ENCODE measurements around the gene SLC35E2B.

The SLC35E2B gene

DNA sequence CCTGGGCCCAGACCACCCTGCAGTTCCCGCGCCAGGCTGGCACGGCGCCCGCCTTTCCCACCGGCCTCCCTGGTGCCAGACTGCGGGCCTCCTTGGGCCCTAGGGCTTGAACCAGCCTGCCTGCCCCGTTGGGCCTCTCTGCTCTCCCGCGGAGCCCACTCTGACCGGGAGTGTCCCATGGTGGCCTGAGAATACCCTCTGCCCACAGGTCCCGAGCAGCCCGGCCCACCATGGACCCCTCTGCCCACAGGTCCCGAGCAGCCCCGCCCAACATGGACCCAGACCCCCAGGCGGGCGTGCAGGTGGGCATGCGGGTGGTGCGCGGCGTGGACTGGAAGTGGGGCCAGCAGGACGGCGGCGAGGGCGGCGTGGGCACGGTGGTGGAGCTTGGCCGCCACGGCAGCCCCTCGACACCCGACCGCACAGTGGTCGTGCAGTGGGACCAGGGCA, 69.4 kb downstream of the SLC35E2B start:
- no peak for DNase-seq

- DNase-seq: no peak
Observed at GRCh38 chr1:1622788-1623094, 69.9 kb downstream of the SLC35E2B start.

- no peak for DNase-seq
Observed at GRCh38 chr1:1622010-1622787, 70.4 kb downstream of the SLC35E2B start.

GRCh38 chr1:1621173-1622009, 71.2 kb downstream of the SLC35E2B start:
- no peak for DNase-seq

DNA sequence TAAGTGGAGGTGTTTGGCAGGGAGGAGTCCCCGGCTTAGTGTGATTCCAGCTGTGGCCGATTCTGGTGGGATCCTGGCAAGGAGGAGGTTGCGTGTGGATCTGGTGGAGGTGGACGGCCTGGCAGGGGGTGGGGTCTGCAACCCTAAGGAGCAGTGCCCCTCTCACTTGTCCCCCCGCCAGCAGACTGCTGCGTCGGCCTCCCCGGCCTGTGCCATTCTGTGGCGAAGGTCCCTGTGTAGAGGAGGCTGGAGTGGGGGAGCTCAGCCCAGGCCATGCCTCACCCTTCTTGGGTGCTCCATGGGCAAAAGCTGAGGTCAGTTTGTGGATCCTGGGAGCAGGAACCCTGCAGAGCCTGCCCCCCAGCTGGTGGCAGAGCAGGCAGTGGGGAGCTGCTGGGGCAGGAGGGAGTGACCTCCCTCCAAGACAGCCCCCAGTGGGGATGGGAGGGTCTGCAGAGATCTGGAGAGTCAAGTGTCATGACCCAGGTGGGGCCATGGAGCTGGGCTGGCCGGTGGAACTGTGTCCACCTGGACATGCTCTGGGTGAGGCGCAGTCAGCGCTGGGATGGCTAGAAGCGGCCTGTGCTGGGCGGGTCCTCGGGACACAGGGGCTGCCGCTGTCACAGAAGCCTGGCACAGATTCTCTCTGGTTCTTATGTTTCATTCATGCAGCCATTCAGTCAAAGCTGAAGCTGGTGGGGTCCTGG, 72.0 kb downstream of the SLC35E2B start:
- no peak for DNase-seq

DNA sequence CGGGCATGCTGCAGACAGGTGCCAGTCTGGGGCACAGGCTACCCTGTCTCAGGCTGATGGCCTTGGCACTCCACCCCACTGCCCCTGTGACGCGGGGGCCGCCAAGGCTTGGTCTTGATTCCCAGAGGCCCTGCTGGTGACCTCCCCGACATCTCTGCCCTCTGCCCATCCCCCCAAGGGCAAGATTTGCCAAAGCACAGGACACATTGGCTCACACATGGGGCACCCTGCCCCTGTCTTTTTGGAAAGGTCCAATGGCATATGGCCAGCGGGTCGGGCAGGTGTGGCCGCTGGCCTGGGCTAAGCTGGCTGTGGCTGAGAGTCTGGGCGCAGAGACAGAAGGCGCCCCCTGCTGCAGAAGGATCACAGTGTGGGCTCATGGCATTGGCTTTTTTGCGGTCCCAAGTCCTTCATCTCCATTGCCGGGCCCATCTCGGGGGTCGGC, 72.7 kb downstream of the SLC35E2B start:
- DNase-seq: no peak

DNA sequence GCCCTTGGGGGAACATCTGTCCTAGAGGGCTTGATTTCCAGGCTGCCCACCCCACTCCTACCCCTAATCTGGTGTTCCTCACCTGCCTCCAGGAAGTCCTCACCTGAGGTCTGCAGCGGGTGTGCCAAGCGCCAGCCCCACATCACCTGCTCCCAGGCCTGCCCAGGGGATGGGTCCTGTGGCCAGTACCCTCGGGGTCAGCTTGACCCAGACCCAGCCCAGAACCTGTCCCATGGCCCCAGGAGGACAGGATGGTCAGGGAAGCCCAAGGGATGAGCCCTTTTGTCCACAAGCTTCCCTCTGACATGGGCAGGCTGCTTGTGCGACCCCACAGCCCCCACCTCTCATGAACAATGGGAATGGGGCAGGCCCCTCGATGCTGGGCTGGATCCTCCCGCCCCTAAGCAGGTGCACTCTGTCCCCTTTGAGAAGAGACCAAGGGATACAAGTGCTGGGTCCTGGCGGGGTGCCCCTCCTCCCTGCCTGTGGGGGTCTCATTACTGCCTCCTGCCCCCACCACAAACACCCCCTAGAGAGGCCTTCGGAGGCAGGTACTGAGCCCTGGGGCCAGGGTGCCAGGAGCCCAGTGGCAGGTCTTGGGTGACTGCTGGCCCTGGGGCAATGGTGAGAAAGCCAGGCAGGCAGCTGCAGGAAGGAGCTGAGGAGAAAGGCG, 74.1 kb downstream of the SLC35E2B start:
- no peak for DNase-seq

DNA sequence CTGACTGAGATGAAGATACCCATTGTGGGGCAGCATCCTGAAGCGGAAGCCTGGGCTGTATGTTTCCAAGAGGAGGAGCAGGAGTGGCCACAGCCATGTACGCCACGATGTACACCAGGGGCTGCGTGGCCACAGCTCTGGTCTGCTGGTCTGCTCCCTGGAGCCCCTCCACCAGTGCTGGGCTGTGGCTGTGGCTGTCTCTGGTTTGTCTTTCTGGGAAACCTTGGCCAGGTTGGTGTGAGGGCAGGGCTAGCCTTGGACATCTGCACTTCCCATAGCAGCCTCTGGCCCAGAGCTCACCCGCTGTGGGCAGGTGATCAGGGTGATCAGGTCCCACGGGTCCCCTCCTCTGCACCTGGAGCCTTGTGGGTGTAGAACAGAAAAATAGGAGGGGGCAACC, 74.7 kb downstream of the SLC35E2B start:
- DNase-seq: no peak

- DNase-seq: no peak
Observed at GRCh38 chr1:1617516-1617915, 75.1 kb downstream of the SLC35E2B start.

GRCh38 chr1:1616838-1617237, 75.8 kb downstream of the SLC35E2B start:
- DNase-seq: no peak

DNA sequence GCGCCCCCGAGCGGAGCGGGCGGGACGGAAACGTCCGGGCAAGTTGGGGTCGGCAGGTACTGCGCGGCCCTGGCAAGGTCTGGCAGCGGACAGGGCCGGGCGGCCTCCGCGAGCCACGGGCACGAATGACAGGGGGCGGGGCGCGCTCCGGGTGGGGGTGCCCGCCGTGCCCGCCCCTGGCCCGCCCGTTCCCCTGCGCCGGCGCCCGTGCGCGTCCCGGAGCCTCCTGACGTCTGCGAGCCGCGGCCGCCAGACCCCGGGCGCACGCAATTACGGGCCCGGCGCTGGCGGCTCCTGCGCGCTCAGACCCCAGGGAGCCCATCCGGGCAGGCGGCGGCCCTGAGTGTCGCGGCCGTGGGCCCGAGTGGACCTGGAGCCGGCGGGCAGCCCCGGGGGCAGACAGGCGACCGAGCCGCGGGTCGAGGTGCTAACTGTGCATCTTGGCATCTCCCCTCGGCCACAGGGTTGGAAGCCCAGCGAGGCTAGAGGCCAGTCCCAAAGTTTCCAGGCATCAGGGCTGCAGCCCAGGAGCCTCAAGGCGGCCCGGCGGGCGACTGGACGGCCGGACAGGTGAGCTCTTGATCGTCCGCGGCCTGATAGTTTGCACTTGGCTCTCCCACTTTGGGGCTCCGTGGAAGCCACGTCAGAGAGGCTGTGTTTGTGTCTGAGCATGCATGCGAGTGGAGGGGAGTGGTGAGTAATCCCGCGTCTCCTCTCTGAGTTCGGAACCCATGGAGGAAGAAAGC, 76.4 kb downstream of the SLC35E2B start:
- DNase-seq: no peak

- DNase-seq: peak; percentile 96
Observed at GRCh38 chr1:1615256-1616044, 77.1 kb downstream of the SLC35E2B start, which contains the start of gene MIB2. Gene MIB2, plus strand, starts transcription at chr1:1615500. Its CDS starts 7,953 bp downstream, at chr1:1623453.

- no peak for DNase-seq
Observed at GRCh38 chr1:1614954-1615255, 77.7 kb downstream of the SLC35E2B start.

- DNase-seq: no peak
Observed at GRCh38 chr1:1614204-1614953, 78.2 kb downstream of the SLC35E2B start.

GRCh38 chr1:1613509-1614082, 79.0 kb downstream of the SLC35E2B start:
- DNase-seq: no peak

DNA sequence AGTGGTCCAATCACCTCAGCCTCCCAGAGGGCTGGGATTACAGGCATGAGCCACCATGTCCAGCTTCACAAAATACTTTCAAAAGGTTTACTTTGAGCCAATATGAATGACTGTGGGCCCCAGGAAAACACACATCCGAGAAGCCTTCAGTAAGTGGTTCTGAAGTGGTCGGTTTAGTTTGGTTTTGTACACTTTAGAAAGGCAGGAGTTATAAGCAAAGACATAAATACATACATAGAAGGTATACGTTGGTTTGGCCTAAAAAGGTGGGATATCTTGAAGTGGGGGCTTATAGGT, 80.5 kb downstream of the SLC35E2B start:
- no peak for DNase-seq

DNA sequence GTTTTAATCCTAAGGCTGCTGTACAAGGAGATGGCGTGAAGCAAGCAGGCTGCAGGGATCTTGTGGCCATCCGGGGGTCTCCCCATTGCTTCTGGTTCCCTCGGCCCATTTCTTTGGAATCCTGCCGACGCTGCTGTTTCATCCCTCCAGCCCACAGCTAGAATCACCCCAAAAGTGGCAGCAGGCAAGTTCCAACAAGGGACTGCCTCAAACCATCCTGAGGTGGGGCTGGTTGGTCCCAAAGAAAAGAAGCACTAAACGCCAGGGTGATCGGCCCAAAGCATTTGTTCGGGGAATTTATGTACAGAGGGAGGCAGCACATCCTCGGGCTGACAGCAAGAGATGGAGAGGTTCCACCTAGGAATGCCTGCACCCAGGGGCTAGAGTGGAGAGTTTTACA, 81.8 kb downstream of the SLC35E2B start:
- no peak for DNase-seq

DNA sequence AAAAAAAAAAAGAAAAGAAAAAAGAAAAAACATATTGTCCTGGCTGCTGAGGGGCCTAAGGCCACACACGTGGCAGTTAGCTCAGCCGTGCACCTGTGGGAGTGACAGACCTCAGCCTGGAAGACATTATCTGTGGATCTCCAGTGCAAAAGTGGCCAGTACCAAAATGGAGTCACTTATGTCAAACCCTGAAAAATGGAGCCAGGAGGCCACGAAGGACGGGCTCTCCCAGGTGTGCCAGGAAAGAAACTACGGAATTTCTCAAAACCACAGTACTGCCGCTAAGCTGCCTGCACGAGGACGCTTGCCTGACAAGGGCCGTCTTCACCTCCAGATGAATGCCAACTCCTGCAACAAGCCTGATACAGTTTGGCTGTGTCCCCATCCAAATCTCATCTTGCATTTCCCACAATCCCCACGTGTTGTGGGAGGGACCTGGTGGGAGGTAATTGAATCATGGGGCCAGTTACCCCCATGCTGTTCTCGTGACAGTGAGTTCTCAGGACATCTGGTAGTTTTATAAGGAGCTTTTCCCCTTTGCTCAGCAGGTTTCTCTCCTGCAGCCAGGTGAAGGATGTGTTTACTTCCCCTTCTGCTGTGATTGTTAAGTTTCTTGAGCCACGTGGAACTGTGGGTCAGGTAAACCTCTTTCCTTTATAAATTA, 82.6 kb downstream of the SLC35E2B start:
- DNase-seq: no peak
